Kidney tubule cell (primary cell): ENCODE results near the gene SCIN.
"Not testable (repeated sequence)": the region's sequence is repeated elsewhere in the genome, so short reads cannot be mapped to it uniquely, and the experiment has no call there.

Source experiments
- DNase-seq: peaks from one replicate; pipeline ENCODE4 v3.0.0-alpha.2; 2018; ENCODE audit warnings: low spot score

The SCIN gene

GRCh38 chr7:12647364-12648219, 77.1 kb downstream of the SCIN start:
- peak; percentile 75 for DNase-seq

GRCh38 chr7:12648704-12649261, 78.3 kb downstream of the SCIN start:
- no peak for DNase-seq

DNA sequence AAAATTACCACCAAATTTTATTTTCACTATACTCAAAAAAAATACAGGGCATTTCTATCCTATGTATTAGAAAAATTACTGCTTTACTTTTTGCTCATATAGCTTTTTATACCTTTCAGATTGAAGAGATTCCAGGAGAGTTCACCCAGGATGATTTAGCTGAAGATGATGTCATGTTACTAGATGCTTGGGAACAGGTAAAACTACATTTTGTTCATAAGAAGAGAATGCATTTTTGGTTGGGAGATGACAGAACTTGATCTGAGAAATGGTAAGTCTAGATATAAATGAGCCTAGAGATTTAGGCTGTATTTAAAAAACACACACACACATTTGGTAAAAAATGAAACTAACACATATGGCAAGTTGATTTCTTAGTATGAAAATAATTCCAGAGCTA, 78.8 kb downstream of the SCIN start:
- DNase-seq = no peak

- DNase-seq = no peak
These were observed 79.6 kb downstream of the SCIN start for GRCh38 chr7:12650080-12650479.

- no peak for DNase-seq
These were observed 82.6 kb downstream of the SCIN start for GRCh38 chr7:12653110-12653509.

- no peak for DNase-seq
These were observed 83.0 kb downstream of the SCIN start for GRCh38 chr7:12653518-12653917.

DNA sequence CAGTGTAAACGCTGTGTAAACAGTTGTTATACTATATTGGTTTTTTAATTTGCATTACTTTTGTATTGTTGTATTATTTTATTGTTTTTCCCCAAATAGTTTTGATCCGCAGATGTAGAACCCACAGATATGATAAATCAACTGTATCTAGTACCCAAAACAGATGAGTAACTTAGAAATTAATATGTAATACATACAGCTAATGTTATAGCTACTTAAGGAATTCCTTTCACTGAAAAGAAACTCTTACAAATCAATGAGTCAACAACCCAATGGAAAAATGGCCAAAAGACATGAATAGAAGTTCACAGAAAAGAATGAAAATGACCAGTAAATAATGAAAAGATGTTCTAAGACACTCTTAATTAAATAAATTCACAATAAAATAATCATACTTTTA, 84.6 kb downstream of the SCIN start:
- no peak for DNase-seq

GRCh38 chr7:12660423-12660822, 89.9 kb downstream of the SCIN start:
- DNase-seq = peak; percentile 96

DNA sequence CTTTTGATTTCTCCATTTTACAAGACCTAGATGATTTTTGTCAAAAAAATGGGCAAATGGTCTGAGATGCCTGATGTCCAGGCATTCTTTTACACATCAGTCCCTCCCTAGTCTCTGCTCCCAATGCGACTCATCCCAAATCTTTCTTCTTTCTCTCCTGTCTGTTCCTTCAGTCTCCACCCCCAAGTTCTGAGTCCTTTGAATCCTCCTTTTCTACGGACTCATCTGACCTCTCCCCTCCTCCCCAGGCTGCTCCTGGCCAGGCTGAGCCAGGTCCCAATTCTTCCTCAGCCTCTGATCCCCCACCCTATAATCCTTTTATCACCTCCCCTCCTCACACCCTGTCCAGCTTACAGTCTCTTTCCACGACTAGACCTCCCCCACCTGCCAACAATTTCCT, 90.5 kb downstream of the SCIN start:
- not testable (repeated sequence) for DNase-seq

- no peak for DNase-seq
These were observed 91.1 kb downstream of the SCIN start for GRCh38 chr7:12661581-12661980.

GRCh38 chr7:12670000-12670729, 99.6 kb downstream of the SCIN start:
- DNase-seq = no peak

DNA sequence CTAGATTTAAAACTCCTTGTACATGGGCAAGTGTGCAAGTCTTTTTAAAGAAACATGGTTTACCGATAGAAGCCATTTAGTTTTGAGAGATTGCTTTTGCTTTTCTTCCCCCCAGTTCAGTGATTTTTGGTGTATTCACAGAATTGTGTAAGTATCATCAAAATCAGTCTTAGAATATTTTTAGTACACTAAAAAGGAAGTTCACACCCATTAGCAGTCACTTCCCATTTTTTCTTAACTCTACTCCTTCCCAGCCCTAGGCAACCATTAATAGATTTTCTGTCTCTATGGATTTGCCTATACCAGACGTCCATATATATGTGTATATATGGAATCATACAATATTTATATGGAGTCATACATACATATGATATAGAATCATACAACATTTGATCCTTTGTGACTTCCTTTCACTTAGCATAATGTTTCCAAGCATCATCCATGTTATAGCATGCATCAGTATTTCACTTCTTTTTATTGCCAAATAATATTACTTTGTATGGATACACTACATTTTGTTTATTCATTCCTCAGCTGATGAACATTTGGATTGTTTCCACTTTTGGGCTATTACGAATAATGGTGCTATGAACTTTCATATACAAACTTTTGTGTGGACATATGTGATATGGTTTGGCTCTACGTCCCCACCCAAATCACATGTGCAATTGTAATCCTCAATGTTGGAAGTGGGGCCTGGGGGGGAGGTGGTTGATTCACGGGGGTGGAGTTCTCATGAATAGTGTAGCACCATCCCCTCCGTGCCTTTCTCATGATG, 100.4 kb downstream of the SCIN start:
- no peak for DNase-seq

DNA sequence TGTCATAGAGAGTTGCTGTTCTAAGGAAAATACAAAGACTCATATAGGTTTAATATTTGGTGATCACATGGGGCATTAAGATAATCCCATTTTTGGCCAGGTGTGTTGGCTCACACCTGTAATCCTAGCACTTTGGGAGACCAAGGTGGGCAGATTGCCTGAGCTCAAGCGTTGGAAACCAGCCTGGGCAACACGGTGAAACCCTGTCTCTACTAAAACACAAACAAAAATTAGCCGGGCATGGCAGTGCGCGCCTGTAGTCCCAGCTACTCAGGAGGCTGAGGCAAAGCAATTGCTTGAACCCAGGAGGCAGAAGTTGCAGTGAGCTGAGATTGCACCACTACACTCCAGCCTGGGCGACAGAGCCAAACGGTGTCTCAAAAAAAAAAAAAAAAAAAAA, 102.9 kb downstream of the SCIN start:
- not testable (repeated sequence) for DNase-seq

DNA sequence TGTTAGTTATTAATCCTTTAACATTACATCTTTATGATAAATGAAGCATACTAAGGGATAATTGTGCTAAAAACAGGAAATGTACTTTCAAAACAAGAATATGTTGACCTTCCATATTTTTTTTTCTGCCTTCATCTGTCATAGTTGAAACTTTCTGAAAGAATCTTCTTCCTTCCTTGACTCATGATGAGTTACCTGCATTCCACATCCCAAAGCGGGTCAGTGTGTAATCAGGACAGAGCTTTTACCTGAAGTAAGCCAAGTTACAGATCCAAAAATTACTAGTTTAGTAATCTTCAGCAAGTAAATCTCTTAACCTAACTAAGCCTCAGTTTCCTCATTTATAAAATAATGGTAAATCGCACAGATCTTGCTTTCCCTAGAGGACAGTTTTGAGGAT, 103.5 kb downstream of the SCIN start:
- peak; percentile 66 for DNase-seq

- DNase-seq = peak; percentile 45
These were observed 104.3 kb downstream of the SCIN start for GRCh38 chr7:12674861-12675260.

DNA sequence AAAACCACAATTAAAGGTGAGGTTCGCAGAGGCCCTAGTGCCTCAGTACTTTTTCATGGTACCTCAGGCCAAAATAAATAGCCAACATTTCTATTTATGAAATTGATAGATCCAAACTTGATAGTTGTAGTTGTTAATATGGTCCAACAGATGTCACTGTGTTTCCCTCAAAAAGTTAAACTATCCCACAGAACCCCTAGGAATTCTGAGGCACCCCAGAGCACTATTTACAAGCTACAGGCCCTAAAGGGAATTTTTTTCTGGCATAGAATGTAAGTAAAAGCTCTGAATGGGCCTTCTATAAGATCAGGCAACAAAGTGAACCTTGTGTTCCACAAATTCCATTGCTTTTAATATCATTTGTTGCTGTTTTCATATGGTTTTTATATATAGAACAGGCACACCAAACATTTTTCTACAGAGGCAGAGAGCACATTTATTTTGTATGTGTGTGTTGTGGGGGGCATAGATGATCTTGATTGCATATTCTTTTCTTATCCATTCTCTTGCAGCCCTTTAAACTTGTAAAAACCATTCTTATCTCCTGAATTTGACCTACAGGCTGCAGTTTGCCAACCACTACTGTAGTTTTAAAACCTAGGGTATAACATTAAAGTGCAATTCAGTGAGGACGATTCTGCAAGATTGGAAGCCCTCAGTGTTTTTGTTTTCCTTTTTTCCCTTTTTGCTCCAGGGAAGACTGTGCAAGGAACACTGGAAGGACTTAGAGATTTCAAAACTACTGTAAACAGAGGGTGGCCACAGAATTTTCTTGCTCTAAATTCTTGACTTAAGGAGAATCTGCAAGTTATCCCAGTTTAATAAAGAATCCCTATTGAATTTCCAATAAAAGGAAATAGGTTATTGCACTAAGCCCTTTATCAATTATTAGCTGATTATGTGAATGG, 113.4 kb downstream of the SCIN start:
- DNase-seq = no peak

GRCh38 chr7:12684733-12685132, 114.2 kb downstream of the SCIN start:
- peak; percentile 54 for DNase-seq

- DNase-seq = peak; percentile 59
These were observed 115.0 kb downstream of the SCIN start for GRCh38 chr7:12685550-12685949.

- DNase-seq = peak; percentile 99
These were observed 115.8 kb downstream of the SCIN start for GRCh38 chr7:12686234-12686890.

GRCh38 chr7:12686891-12687717, 116.6 kb downstream of the SCIN start, which contains the start of gene ARL4A:
Gene ARL4A, plus strand, starts transcription at chr7:12687633. Its CDS starts 622 bp downstream, at chr7:12688255.
- peak; percentile 98 for DNase-seq
